Measurements from ENCODE around the gene CAPN10.

- TF ChIP-seq CTCF (conservative IDR thresholded peaks at IDR 0.05 in 1 of 2, IDR thresholded peaks at IDR 0.05 in 1 of 2; ENCODE audit: extremely low read depth in 1 of 2, insufficient read depth in 1 of 2, low read depth in 1 of 2, low read length in 2 of 2), result no peak
- no peak for TF ChIP-seq EZH2 (IDR thresholded peaks at IDR 0.05; ENCODE audit: borderline replicate concordance, low read length)
Observed at GRCh38 chr2:240599141-240599583, 12.6 kb downstream of the CAPN10 start.
